GM21576 (cell line): ENCODE results near the gene SLC9A9.
"Not testable (repeated sequence)": the region's sequence is repeated elsewhere in the genome, so short reads cannot be mapped to it uniquely, and the experiment has no call there.

ENCODE experiments used
- ATAC-seq: cut with Tn5 transposase; IDR thresholded peaks from one replicate; pipeline ENCODE4 v1.9.1; 2021; ENCODE audit warnings: mild to moderate bottlenecking, moderate library complexity; ENCODE audit not compliant: unreplicated experiment

Gene SLC9A9

DNA sequence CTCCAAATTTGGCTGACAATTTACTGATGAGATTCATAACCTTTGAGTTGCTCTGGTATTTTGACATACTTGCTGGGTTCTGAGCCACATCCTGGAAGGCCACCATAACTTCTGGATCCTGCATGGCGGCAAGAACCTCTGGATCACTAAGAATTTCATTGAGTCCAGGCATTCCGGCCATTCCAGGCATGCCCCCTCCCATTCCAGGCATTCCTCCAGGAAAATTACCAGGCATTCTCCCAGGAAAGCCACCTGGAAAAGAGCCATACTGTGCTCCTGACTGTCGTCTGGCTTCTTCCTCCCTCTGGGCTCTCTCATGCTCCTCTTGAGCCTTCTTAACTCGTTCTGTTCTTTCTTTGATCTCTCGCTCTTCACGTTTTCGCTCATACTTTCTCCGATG, 331.1 kb downstream of the SLC9A9 start:
- ATAC-seq, result not testable (repeated sequence)

DNA sequence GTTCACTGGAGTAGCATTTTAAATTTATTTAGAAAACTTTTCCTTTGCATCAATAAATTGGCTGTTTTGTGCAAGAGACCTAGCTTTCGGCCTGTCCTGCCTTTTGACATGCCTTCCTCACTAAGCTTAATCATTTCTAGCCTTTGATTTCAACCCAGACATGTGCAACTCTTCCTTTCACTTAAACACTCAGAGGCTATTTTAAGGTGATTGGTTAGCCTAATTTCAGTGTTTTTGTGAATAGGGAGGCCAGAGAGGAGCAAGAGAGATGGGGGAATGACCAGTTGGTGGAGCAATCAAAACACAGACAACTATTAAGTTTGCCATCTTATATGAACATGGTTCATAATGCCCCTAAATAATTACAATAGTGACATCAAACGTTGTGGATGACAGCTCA, 333.4 kb downstream of the SLC9A9 start:
- no peak for ATAC-seq

DNA sequence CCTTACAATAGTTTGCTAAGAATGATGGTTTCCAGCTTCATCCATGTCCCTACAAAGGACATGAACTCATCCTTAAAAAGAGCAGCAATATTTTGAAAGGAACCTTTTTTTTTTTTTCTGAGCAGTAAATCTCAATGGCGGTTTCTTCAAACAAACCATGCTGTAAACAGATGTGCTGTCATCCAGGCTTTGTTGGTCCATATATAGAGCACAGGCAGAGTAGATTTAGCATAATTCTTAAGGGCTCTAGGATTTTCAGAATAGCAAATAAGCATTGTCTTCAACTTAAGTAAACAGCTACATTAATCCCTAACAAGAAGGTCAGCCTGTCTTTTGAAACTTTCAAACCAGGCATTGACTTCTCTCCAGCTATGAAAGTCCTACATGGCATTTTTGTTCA, 334.2 kb downstream of the SLC9A9 start:
- ATAC-seq, result no peak

DNA sequence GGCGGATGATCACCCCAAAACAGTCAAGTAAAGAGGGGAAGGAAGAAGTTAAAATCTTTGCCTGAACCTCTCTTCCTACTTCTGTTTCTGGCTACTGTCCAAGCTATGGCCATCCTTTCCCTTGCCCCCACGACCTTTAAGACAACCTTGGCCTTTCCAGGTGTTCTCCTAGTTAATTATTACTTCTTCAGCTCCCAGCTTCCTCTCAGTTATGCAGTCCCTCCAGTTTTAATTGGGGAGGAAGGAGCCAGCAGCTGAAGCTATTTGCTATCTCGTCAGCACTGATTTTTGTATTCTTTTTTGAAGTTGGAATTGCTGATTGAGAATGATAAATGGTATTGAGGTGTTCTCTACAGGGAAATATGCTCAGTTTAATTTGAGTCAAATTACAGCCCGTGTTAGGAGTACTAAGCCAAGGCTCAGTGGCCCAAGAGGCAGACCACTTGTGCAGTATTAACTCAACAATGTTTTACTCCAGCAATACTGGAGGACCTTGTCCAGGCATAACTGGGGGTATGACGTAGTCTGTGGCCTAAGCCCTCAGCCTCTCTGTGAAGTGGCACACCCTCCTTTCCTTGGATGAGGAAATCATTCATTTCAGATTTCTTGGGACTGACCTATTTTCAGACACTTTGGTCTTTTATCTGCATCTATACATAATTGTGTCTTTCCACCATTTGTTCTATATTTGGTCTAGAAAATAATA, 336.9 kb downstream of the SLC9A9 start:
- no peak for ATAC-seq

DNA sequence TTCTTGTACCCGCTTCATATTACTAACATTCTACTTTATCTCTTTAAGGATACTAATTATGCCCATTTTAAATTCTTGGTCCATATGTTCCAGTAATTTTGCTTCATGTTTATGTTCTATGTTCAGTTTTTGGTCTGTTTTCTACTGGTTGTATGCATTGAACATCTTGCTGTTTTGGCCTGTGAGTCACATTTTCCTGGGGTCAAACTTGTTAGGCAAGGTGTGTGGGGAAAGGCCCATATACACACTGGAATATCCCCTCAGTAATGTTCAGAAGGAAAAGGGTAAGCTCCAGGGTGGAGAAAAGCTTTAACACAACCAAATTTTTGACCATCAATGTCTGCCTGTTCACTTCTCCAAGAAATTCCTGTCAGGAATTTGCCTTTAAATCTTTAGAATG, 337.7 kb downstream of the SLC9A9 start:
- no peak for ATAC-seq

DNA sequence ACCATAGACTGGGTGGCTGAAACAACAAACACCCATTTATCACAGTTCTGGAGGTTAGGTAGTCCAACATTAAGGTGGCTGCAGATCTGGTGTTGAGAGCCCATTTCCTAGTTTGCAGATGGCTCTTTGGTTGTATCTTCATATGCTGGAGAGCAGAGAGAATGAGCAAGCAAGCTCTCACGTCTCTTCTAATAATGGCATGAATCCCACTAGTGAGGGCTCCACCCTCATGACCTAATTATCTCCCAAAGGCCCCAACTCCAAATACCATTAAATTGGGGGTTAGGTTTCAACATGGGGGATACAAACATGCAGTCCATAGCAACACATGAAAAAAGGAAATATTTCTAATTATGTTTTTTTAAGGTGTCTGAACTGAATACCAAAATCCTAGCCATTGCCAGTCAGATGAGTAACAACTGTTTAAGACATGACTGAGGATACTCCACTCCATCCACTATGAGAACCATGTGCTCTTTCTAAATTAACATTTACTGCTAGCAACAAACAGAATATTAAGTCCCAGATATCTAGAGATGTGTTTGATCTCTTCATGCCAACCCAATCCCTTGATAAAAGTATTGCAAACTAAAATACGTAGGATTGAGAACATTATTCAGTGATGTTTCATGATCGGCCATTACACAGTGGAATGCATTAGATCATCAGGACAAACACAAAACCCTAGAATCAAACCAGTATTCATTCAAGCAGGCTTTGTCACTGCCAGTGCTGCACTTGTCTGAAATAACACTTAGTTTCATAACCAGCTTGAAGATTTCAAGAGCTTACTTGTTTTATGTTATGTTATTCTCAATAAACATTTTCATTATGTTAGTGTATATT, 340.3 kb downstream of the SLC9A9 start:
- ATAC-seq, result no peak

DNA sequence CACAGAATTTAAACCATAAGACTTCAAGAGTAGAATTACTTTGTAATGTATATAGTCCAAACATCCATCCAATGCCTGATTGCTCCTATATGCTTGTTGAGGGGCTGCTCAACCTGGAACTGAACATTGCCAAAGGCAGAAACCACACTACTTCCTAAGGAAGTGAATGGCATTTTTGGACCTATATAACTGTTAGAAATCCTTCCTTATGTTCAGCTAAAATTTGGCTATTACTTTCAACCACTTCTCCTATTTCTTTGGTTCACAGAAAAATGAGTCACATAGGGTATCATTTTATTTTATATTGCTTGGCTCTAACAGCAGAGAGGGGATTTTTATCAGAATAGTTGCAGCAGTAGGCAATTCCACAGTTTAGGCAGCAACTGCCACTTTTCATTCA, 342.1 kb downstream of the SLC9A9 start:
- no peak for ATAC-seq

DNA sequence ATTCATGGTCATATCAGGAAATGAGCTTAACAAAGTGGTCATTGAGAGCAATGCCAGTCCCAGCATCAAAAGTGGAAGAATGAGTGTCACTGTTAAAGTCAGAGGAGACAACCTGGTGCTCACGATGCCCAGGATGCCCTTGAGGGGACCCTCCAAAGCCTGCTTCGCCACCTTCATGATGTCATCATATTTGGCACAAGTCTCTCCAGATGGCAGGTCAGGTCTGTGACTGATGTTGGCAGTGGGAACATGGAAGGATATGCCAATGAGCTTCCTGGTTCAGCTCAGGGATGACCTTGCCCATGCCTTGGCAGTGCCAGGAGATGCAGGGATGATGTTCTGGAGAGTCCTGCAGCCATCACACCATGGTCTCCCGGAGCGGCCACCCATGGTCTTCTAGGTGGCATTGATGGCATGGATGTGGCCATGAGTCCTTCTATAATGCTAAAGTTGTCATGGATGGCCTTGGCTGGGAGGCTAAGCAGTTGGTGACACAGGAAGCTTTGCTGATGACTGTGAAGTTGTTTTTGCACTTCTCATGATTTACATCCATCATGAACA, 344.9 kb downstream of the SLC9A9 start:
- no peak for ATAC-seq

DNA sequence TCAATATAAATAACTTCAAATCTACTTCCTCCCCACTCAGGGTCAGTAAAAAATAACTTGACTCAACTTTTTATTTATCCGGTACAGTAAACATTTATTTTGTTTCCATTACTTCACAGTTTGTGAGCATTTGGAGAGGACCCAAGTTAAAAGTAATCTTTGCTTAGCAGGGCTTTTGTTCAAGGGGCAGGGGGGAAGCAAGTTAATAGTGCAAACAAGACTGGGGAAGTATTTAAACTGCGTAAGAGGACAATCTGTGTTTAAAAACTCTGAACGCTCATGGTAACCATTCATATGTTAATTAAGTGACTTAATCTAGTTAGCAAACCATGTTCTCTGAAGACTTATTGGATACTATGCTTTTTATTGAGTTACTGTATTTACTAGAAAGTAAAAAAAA, 346.2 kb downstream of the SLC9A9 start:
- no peak for ATAC-seq

DNA sequence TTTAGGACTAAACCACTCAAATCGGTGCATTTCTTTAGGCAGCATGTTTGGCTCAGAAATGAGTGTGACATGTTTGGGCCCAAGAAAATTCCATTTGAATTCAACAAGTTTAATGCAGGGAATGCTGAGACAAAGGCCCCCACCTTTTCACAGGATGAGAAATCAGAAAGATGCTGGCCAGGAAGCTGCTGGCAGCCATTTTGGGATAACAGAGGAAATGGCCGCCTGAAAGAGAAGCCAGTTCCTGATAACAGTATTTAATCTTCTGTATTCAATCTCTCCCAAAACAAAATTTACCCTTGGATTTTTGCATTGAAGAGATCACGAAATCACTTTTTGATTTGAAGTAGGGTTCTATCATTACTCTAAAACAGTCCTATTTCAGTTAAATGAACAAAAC, 350.9 kb downstream of the SLC9A9 start:
- no peak for ATAC-seq

DNA sequence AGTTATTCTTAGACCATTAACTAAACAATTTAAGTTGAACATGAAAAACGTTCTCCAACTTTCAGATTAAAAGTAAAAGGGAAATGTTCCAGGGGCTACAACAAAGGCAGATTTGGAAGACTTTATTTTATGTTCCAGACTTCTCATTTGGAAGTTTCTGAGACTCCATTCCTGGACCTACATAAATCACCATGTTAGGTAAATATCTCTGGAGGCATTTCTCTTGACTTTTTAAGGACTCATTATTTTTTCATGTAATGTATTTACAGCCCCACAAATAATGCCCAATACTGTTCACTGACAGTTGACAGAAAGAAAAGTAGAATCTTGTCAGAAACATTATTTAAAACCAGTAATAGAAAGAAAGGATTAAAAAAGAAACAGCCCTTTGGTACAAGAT, 352.1 kb downstream of the SLC9A9 start:
- ATAC-seq, result no peak

DNA sequence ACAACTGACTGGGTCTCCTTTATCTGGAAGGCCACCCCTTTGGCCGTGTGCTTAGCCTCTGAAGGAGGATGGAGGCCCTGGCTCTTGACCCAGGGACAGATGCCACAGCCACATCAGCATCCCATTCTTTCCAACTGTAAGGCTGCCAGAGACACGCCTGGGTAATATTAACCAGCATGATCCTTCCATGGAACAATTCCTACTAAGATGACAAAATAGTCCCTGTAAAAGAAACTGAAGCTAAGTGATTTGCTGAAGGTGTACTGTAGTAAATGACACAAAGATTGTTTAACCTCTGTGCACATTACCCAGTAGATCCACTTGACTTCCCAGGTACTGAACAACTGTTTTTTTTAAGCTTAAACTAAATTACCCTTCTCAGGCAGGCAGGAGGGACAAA, 352.7 kb downstream of the SLC9A9 start:
- ATAC-seq, result no peak

DNA sequence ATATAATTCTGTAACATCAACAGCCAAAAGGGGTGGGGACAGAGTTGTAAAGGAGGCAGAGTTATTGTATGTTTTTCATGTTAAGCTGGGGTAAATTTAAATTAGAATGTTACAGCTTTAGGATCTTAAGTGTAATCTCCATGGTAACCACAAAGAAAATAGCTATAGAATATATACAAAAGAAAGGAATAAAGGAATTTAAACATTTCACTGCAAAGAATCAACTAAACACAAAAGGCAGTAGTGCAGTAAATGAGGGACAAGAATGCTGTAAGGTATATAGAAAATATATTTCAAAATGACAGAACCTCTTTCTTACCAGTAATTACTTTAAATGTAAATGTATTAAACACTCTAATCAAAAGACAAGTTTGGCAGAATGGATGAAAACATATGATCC, 361.7 kb downstream of the SLC9A9 start:
- no peak for ATAC-seq

DNA sequence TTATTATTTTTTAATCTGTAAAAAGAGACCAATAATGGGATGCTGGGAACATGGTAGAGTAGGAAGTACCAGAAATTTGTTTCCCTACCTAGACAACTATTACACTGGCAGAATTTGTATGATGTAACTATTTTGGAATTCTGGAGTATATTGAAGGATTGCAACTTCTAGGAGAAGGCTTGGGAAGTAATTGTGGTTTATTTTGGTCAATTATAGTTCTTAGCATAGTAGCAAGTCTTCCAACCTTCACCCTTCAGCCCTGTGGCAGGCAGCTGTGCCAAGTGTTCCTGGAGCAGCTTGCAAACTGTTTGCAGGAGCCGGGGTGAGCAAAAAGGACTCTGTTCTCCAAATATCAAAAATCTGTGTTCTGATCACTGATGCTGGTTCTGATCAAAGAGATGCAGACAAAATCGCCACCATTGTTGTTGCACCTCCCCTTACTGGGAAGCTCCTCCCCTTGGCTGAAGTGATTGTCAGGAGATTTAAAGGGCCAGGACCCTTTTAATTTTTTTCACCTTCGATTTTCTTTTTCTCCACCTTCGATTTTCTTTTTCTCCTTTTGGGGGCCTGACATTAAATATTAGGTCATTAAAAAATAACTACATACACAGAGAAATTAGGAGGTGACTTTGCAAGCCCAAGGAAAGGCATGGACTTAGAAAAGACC, 363.3 kb downstream of the SLC9A9 start:
- no peak for ATAC-seq

DNA sequence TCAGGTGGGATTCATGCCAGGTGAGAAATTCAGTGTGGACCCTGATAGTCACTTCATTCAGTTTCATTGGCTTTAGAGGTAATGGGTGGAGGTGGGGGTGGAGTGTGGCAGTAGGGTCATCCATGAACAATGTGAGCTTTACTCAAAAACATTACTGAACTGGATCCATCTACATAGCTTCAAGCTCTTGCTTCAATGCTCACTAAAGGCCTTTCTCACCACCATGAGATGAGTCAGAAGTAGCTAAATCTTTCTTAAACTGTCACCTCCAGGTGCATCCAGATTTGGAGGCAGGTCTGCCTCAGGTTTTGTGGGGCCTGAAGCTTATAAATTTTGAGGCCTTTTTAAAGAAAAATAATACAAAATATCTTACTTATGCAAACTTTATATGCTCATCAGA, 365.1 kb downstream of the SLC9A9 start:
- ATAC-seq, result no peak

DNA sequence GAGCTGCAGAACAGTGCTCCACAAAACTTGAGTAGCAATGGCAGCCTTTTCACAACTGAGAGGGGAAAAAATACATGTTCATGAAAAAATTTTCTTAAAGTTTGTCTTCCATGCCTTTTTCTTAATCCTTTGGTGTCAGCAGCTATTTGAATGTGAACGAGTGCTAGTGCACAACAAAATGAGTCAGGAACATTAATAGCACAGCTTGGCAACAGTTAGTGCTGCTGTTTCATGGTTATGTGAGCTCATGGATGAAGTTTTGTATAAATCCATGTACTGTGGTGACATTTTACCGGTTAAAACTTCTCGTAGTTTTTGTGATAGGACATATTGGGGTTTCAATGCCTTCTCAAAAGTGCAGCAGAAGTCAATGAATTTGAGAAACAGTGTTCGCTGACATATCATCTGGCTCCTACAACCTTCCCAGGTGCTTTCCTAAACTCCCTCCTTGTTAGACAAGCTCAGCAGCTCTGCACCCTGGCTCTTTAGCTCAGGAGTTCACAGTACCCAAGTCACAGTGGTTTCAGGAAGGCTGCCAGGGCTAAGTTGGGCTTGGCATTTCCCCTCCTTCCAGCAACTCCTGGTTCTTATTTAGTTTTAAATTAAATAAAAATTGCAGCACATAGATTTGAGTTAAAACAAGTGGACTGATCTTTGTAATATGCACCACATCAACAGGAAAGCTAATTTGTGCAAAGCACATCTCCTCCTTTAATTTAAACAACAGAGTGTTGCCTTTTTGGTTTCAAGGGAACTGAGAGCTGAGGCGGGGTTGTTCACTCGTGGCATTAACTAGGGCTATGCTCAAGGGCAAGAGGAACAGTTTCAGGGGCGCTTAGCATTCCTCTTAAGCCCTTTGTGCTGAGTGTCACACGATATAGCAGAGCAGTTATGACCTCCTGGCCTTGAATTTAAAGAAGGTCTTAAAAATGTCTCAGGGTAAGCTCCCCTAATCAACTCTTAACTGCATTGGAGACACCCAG, 365.9 kb downstream of the SLC9A9 start:
- ATAC-seq, result no peak

DNA sequence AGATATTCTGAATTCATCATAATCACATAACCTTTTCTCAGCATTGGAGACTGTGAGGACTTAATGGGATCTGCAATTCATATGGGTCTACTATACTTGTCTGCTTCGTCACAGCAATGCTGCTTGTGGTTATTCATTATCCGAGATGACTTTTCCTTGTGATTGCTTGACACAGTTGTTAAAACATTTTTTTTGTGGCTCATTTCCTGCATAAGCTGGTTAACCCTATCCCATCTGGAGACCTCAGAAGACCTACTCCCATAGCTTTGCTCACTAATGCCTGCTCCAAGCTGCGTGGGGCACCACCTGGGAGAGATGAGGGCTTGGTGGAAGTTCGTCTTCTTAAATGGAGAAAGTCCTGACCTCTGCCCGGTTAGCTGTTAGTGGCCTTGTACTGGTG, 367.9 kb downstream of the SLC9A9 start:
- ATAC-seq, result no peak

DNA sequence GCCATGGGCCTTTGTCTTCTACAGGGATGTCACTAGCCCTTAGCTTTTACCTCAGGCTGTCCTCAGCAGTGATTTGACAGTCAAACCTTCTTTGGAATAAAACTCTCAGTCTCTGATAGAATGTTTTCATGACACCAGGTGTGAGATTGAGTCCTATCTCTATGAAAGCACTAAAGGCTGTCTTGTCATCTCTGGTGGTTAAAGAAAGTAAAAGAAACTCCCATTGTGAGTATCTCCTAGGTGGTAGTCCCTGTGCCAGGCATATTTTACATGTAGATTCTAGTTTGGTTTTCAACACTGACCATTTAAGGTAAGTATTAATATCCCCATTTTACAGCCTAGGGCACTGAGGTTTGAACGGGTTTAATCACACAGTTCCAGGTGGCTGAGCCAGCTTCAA, 368.5 kb downstream of the SLC9A9 start:
- no peak for ATAC-seq

DNA sequence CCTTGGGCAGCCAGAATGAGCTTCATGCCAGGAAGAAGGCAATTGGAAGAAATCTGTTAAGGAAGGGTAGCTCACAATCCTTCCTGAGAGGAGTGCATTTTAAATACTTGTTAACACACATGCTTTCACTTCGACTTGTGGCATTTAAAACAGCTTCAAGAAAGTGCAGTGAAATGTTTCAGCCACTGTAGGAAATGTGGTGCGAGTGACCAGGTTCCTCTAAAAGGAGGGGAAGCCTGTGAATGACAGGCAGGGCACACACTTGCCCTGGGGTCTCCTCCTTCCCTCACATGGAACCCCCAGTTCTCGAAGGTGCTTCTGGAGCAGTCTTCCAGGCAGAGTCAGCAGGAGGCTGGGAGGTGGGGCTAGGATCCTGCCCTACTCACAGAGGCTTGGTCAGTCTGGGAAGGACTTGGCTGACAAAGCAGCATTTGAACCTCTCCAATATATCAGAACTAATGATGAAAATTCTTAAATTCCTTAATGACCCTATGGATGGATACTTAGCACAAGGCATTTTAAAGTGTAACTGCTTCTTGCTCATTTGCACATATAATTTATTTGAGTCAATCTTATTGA, 370.1 kb downstream of the SLC9A9 start:
- ATAC-seq, result no peak
